ENCODE results near the gene RGMA.

RGMA gene

DNA sequence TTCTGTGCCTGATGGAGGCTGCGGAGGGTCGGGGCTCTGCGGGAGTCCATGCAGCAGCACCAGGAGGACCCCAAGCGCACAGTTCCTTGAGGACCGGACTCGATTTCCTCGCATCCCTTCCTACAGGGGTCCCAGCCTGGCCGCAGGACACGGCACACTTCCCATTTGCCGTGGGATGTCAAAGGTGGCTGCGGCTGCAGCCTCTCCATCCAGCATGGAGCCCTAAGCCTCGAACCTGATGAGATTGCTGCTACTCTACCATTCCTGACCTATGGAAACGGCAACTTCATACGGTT is 40.6 kb downstream of the RGMA start:
- Histone ChIP-seq H3K27ac (no peak overlapping the region), H4K20me1 (ENCODE audit: insufficient read depth) (no peaks in the 10 kb centered on the region), H2AFZ (ENCODE audit: low read depth) (no peak overlapping the region), H3K36me3 (ENCODE audit: insufficient read depth) (no peaks in the 10 kb centered on the region), H3K9ac (no peak overlapping the region), H3K79me2 (ENCODE audit: insufficient read depth, low read depth) (no peaks in the 10 kb centered on the region), H3K27me3 (ENCODE audit: insufficient read depth, low read depth) (no peaks in the 10 kb centered on the region), H3K4me1 (ENCODE audit: low read depth, poor library complexity, severe bottlenecking) (no peaks in the 10 kb centered on the region), H3K4me2 (no peak overlapping the region), H3K4me3 (IDR thresholded peaks at IDR 0.05; ENCODE audit: insufficient read depth, low read depth, low read length) (no peak overlapping the region)
- TF ChIP-seq, protein P1, sequence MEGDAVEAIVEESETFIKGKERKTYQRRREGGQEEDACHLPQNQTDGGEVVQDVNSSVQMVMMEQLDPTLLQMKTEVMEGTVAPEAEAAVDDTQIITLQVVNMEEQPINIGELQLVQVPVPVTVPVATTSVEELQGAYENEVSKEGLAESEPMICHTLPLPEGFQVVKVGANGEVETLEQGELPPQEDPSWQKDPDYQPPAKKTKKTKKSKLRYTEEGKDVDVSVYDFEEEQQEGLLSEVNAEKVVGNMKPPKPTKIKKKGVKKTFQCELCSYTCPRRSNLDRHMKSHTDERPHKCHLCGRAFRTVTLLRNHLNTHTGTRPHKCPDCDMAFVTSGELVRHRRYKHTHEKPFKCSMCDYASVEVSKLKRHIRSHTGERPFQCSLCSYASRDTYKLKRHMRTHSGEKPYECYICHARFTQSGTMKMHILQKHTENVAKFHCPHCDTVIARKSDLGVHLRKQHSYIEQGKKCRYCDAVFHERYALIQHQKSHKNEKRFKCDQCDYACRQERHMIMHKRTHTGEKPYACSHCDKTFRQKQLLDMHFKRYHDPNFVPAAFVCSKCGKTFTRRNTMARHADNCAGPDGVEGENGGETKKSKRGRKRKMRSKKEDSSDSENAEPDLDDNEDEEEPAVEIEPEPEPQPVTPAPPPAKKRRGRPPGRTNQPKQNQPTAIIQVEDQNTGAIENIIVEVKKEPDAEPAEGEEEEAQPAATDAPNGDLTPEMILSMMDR (conservative IDR thresholded peaks at IDR 0.05; ENCODE audit: low read depth, low read length), result no peak

DNA sequence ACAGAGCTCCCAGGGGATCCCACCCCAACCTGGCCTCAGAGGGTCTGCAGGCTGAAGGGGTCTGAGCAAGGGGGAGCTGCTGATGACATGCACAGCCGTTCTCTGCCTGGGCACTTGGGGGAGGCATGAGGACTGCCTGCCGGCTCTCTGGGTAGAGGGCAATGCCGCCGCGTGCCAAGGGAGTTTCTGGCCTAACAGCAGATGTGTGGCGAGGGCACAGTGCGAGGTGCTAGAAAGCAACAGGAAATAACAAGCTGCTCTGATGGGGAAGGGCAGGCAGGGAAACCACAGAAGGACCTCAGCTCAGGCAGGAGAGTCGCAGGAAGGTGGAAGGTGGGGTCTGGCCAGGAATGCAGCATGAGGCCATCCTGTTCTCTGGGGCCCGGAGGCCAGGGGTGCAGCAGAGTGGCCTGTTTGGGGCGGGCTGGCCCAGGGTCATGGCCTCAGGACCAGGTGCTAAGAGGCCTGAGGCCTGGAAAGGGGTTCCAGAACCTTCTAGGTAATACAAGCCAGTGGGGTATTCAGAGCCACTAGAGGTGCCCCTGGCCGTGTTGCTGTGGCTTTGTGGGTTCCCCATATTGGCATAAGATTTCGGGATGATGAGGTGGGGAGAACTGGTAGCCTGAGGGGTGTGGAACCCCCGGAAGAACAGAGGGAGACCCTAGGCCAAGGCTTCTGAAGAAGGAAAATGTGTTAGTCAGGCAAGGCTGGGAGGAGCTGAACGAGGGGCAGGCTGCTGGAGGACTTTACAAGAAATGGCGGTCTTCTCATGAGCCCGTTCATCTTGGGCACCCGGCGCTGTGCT is 41.2 kb downstream of the RGMA start:
- H3K27ac ChIP-seq, result no peak overlapping the region
- H3K36me3 ChIP-seq (ENCODE audit: insufficient read depth), result no peaks in the 10 kb centered on the region
- H3K79me2 ChIP-seq (ENCODE audit: insufficient read depth, low read depth), result no peaks in the 10 kb centered on the region
- H3K27me3 ChIP-seq (ENCODE audit: insufficient read depth, low read depth), result no peaks in the 10 kb centered on the region
- H3K9ac ChIP-seq, result no peak overlapping the region
- no peak overlapping the region for H3K4me3 ChIP-seq (IDR thresholded peaks at IDR 0.05; ENCODE audit: insufficient read depth, low read depth, low read length)
- H2AFZ ChIP-seq (ENCODE audit: low read depth), result no peak overlapping the region
- TF ChIP-seq, protein P1 (conservative IDR thresholded peaks at IDR 0.05; ENCODE audit: low read depth, low read length), result no peak
- H3K4me1 ChIP-seq (ENCODE audit: low read depth, poor library complexity, severe bottlenecking), result no peaks in the 10 kb centered on the region
- H3K4me2 ChIP-seq, result no peak overlapping the region
- H4K20me1 ChIP-seq (ENCODE audit: insufficient read depth), result no peaks in the 10 kb centered on the region

DNA sequence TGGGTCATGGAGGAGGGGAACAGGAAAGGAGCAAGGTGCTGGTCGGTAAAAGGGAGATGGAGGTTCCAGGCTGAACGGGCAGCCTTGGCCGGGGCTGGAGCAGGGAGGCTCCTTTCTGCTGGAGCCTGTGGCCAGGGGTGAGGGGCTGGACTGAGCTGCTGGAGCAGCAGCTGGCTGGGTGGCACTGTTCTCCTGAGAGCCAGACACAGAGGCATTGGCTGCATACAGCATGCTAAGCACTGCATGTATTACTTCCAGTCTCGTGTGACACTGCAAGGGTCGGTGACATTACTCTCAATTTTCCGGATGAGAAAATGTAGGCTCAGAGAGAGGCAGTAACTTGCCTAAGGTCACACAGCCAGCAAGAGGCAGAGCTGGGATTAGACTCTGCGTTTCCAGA is 42.3 kb downstream of the RGMA start:
- H3K79me2 ChIP-seq (ENCODE audit: insufficient read depth, low read depth), result no peaks in the 10 kb centered on the region
- H2AFZ ChIP-seq (ENCODE audit: low read depth), result no peak overlapping the region
- H3K4me3 ChIP-seq (IDR thresholded peaks at IDR 0.05; ENCODE audit: insufficient read depth, low read depth, low read length), result no peak overlapping the region
- H4K20me1 ChIP-seq (ENCODE audit: insufficient read depth), result no peaks in the 10 kb centered on the region
- H3K36me3 ChIP-seq (ENCODE audit: insufficient read depth), result no peaks in the 10 kb centered on the region
- H3K27me3 ChIP-seq (ENCODE audit: insufficient read depth, low read depth), result no peaks in the 10 kb centered on the region
- H3K4me2 ChIP-seq, result no peak overlapping the region
- TF ChIP-seq, protein P1 (conservative IDR thresholded peaks at IDR 0.05; ENCODE audit: low read depth, low read length), result no peak
- H3K4me1 ChIP-seq (ENCODE audit: low read depth, poor library complexity, severe bottlenecking), result no peaks in the 10 kb centered on the region
- no peak overlapping the region for H3K9ac ChIP-seq
- H3K27ac ChIP-seq, result no peak overlapping the region

DNA sequence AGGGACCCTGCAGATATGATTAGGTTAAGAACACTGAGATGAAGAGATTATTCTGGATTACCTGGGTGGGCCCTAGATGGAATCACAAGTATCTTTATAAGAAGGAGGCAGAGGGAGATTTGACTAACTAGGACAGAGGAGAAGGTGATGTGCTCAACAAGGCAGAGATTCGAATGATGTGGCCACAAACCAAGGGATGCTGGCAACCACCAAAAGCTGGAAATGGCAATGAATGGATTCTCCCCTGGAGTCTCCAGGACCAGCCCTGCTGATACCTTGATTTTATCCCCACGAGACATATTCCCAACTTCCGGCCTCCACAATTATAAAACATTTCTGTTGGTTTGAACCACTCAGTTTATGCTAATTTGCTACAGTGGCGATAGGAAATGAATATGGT is 42.9 kb downstream of the RGMA start:
- Histone ChIP-seq H4K20me1 (ENCODE audit: insufficient read depth) (no peaks in the 10 kb centered on the region), H3K36me3 (ENCODE audit: insufficient read depth) (no peaks in the 10 kb centered on the region), H3K27me3 (ENCODE audit: insufficient read depth, low read depth) (no peaks in the 10 kb centered on the region), H3K9ac (no peak overlapping the region), H3K4me1 (ENCODE audit: low read depth, poor library complexity, severe bottlenecking) (no peaks in the 10 kb centered on the region), H3K4me3 (IDR thresholded peaks at IDR 0.05; ENCODE audit: insufficient read depth, low read depth, low read length) (no peak overlapping the region), H3K79me2 (ENCODE audit: insufficient read depth, low read depth) (no peaks in the 10 kb centered on the region), H2AFZ (ENCODE audit: low read depth) (no peak overlapping the region), H3K4me2 (no peak overlapping the region), H3K27ac (no peak overlapping the region)
- TF ChIP-seq, protein P1 (conservative IDR thresholded peaks at IDR 0.05; ENCODE audit: low read depth, low read length), result no peak
